Activated CD8-positive, alpha-beta memory T cell treated with anti-CD3 and anti-CD28 coated beads, Interleukin-2, amount 50 U/mL, for 24 hours (primary cell): ENCODE measurements around the gene FILIP1.

Source experiments
- DNase-seq: peaks from one replicate; pipeline ENCODE4 v3.0.0-alpha.2; 2020; ENCODE audit errors: extremely low read depth

The FILIP1 gene

DNA sequence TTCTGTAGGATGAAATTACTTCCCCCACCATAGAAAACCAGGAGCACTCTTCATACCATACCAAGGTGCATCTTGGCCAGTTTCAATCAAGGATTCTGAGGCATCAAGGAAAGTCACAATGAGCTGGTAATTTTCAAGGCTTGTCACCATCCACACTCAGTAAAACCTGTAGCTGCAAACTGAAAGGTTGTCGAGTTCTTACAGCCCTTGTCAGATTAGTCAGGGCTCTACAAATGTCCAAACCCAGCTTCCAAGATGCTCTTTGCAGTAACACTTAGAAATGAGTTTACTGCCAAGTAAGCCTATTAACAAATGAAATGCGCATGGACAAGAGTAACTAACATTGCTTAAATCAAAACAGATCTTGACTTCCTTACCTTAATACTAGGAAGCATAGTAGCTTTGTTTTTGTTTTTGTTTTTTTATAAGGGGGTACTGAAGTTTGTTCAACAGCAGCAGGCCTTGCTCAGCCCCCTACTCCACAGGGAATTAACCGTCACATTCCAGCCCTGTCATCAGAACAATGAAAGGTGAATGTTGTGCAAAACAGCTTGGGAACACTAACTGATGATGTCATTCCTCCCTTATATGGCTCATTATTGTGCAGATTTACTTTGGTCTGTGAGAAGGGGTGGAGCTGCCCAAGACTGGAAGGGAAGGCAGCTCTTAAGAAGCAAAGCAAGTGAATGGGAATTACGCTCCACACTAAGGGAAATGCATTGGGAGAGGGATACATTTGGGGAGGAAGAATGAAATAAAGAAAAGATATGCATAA is 159.1 kb downstream of the FILIP1 start:
- DNase-seq, result no peak

DNA sequence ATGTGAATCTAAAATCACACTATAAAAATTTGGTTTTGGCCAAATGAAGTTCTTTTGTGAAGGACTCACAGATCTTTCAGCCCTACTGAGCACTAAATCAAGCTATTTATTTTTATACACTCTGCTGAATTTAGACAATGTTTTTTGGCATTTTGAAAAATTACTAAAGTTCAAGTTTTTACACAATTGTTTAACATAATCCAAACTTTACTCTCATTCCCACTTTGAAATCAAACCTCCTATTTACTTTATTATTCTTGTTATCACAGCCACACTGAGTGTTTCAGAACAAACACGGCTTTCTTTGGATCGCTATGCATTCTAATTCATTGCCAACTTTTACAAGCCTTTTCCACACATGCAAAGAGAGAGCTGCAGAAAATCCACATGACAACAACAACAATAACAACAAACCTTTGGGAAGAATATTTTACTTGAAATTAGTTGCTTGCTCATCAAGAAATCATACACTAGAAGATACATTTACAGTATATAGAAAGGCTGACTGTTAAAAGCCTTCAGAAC is 159.9 kb downstream of the FILIP1 start:
- DNase-seq, result no peak

DNA sequence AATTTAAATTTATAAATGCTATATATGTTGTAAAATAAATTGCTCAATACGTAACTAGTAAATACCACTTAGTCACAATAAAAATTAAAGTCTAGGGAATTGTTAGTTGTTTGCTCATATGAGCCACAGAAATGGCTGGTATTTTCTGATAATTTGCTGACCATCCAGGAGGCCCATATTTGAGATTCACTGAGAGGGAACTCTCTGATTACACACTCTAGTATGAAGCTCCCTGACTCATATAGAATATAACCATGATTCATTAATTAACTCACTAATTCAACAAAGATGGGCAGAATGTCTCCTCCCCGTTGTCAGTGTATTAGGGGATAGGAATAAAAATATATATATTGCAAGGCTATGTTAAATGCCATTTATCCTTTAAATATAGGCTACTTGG is 162.4 kb downstream of the FILIP1 start:
- no peak for DNase-seq

DNA sequence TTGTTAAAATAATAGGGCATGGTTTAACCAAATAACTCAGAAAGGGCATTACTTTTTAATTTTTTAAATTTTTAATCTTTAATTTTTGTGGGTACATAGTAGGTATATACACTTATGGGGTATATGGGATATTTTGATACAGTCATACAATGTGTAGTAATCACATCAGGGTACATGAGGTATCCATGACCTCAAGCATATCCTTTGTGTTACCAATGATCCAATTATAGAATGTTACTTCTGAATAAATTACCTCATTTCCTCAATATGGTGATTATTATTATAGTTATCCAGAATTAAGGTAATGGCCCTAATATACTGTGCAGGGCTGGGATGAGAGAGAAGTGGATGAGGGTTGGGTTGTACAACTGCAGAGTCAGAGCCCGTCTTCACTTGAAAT is 163.9 kb downstream of the FILIP1 start:
- DNase-seq, result no peak

- no peak for DNase-seq
Observed at GRCh38 chr6:75327807-75328206, 165.8 kb downstream of the FILIP1 start.

DNA sequence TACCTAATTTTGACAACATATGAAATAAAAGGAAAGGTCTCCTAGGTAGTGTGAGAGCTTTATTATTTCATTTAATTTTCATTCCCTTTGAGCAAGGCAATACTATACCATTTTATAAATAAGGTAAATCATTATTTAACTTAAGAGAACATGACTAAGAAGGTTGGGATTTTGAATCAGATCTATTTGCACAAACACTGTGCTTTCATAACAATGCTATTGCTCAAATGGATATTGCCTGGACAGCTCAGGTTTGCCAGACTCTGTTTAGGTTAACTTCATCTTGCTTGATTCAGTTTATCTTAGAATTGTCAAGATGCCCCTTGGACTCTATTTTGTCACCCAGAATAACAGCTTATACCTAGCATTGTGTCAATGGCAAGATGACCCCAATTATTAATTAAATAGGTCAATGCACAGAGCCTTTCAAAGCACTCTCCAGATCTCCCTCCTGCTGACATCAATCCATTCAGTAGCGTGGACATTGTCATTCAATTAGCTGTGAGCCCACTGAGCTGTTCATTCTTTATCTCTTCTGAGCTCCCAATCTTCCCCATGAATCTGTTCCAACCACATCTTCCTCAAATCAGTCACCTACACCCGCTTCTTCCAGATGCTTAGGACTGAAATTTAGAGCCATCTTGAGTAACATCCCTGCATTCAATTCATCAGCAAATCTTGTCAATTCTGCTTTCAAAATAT is 166.9 kb downstream of the FILIP1 start:
- no peak for DNase-seq

- no peak for DNase-seq
Observed at GRCh38 chr6:75318900-75319299, 174.7 kb downstream of the FILIP1 start.

GRCh38 chr6:75317503-75318206 is 175.9 kb downstream of the FILIP1 start:
- DNase-seq, result no peak

DNA sequence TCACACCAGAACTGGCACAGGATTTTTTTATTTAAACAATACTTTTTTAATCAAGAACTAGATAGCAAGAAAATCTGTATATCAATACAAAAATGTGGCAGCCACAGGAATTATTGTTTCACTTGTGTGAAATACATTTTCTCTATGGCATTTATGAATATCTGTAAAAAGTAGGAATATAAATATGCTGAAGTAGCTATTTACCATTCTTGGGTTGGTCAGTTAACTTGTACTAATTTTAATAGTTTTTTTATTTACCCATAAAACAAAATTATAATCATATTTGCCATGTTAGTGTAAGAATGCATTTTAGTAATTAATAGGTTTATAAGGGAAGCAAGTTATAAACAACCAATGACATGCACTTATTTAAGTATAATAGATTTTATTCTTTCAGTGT is 177.6 kb downstream of the FILIP1 start:
- no peak for DNase-seq

- DNase-seq, result no peak
Observed at GRCh38 chr6:75308250-75308988, 185.2 kb downstream of the FILIP1 start.

- DNase-seq, result no peak
Observed at GRCh38 chr6:75307364-75308004, 186.1 kb downstream of the FILIP1 start.

- no peak for DNase-seq
Observed at GRCh38 chr6:75306064-75306463, 187.5 kb downstream of the FILIP1 start.

- no peak for DNase-seq
Observed at GRCh38 chr6:75305573-75305972, 188.0 kb downstream of the FILIP1 start.

GRCh38 chr6:75302280-75302679 is 191.3 kb downstream of the FILIP1 start:
- DNase-seq, result no peak

- DNase-seq, result no peak
Observed at GRCh38 chr6:75301537-75301936, 192.1 kb downstream of the FILIP1 start.

- DNase-seq, result no peak
Observed at GRCh38 chr6:75301088-75301487, 192.5 kb downstream of the FILIP1 start.

- no peak for DNase-seq
Observed at GRCh38 chr6:75300531-75300855, 193.1 kb downstream of the FILIP1 start.

DNA sequence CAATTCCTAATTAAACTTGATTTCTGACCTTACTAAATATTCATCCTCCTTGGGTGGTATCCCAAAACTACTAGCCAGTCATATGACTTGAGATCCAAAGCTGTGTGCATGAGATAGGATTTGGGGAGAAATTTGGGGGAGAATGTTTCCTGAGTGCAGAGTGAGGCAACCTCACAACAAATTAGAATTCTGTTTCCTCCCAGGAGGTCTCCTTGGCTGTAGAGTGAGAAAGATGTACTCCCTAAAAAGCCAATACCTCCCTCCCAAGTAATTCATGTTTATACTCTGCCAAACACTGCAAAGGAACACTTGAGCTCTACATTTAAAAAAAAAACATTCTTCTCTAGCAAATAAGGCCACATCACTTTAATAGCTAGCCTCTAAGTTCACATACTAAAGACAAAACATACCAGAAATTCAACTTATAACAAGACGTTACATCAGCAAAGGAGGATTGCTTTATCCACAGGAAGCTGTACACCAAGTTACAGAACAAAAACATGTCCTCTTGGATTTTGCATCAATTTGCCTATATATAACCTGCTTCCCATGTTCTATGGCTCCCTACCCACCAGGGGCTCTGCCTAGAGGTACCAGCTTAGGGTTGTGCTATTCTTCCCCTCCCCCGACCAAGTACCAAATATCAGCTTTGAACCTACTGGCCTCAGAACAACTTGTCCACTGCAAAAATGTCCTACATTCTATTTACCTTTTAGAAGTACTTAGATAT is 193.6 kb downstream of the FILIP1 start:
- DNase-seq, result no peak

DNA sequence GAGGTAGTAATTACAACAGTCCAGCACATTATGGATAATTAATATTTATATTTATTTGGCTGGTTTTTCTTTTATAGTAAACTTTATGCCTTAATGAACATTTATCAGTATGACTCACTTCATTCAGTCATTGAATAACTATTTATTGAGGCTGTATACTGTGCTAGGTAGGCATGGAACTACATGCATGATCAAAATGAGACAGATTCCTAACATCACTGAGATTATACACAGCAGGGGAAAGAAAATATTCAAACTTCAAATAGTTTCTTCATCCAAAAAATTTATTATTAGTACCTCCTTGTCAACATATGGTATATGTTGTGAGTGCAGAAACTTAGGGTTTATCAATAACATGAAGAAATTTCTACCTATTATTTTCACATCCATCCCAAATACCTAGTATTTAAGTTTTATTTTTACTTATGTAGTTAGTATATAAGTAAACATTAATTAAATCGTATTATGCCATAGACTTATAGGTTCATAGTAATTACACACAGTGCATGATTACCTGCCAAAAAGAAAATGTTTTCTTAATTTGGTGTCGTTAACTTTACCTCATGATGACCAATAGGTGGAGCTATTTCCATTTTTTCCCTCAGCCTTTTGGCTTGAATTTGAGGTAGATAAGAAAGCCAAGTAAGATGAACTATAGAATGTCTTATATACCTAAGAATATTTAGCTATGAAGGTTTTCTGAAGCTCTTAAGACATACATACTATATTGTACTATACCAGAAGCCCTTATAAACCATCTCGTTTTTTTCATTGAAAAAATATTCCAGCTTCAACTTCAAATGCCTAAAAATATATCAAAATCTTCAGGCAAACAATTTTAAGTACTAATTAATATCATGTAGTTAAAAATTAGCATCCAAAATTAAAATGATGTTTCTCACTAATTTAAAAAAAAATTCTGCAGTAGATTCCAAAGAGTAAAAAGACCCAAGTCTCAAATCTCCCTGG is 196.5 kb downstream of the FILIP1 start:
- DNase-seq, result no peak

DNA sequence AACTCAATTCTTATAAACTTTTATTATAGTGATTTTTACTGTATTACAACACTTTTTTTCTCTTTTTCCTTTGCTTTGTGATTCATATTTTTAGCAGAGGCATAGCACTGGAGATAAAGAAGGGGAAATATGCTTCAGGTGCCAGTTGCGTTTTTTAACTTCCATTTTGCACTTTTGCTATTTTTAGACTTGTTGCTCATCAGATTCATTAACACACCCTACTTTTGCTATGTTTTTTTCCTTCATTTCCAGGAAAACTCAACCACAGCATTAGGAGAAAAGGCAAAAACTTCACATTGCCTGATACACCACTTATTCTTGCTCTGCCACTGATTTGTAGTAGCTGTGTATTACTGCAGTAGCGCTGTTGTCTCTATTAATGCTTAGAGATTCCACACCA is 201.0 kb downstream of the FILIP1 start:
- DNase-seq, result no peak
